Measurements from ENCODE around the gene ARID1B.

The ARID1B gene

DNA sequence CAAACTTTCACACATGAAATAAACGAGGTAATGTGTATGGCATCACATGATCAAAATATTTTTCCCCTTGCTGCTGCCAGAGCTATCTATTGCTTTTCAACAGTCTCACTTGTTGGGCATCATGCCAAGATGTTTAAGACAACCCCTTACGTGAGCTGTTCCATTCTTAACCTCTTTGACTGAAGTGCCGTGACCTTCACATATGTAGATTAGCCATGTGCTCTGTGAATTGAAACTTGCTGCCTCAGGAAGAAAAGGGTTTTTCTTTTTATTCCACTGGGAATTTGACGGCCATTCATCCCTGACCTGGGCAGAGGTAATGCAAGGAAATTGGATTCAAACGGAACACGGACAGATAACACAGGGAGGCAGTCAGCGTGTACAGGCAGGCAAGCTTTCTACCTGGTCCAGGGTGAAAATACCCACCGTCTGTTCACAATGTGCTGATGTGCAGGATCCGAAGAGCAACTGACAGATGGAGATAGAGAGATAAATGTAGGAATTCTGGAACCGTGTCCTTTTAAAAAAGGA is 14.2 kb downstream of the ARID1B start:
- no peak for DNase-seq (ENCODE audit: low read depth in 2 of 2)

GRCh38 chr6:156793200-156793599 is 16.0 kb downstream of the ARID1B start:
- no peak for DNase-seq (ENCODE audit: low read depth in 2 of 2)

GRCh38 chr6:156794546-156795354 is 17.6 kb downstream of the ARID1B start:
- DNase-seq (ENCODE audit: low read depth in 2 of 2): no peak

DNA sequence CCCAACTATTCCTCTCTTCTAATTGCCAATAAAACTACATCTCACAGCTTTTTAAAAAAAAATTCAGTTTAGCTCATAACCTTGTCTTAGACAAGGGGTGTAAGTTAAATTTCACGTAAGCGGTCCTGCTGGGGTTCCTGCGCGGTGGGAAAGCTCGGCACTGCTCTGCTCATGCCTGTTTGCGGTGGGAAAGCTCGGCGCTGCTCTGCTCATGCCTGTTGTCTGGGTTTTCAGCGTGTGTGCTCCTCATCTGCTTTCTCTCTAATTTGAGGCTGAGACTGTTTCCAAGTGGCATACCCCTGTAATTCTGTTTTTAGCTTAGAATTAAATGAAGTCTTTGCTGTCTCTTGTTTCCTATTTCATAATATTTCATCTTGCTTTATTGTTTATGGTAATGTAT is 18.6 kb downstream of the ARID1B start:
- DNase-seq (ENCODE audit: low read depth in 2 of 2): no peak

DNA sequence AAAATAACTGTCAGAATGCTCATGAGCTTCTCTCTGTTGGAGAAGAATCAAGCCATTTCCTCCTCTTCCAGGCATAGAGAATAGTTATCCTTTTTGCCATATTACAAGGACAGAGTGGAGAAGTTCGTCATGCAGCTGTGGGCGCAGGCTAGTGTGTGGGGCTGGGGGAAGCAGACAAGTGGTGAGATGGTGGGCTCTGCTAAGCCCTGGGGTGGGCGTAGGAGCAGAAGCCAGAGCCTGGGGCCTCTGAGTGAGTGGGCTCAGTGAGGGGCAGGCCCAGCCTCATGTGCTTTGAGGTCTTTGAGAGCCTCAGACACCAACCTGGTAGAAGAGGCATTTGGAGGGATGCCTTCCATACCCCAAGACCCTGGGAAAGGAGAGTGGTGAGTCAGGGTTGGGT is 19.4 kb downstream of the ARID1B start:
- DNase-seq (ENCODE audit: low read depth in 2 of 2): no peak

DNA sequence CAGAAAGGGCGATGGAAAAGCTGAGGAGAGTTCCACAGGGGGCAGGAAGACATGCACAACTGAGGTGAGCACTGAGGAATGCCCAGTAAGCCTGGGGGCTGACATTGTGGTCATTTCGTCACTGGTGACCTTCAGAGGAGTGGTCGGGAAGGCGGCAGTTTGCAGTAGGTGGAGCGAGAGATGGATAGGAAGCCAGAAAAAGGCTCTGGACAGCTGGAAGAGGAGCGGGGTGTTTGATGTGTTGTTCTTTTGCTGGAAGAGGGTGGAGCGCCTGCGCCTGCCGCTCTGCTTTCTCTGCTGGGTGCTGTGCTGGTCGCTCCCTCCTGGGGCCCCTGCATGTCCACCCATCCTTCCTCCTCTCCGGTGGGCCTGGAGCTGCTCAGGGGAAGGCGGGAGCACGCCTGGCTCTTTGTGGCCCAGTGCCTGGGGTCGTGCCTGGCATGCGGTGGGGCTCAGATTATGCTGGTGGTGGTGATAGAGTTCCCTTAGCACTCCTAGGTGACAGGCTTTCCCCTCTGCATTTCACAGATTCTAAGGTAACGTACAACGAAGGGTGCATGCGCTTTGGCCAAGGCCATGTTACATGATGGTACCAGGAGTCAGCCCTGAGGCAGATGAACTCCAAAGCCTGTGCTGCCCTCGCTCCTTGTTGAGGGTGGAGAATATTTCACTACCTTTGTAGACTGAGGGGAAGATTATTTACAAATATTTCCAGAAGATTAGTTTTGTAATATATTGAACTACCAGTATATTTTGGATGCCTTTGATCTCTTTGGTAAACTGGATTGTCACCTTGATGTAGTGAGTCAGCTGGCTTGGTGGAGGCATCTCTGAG is 20.9 kb downstream of the ARID1B start:
- no peak for DNase-seq (ENCODE audit: low read depth in 2 of 2)

DNA sequence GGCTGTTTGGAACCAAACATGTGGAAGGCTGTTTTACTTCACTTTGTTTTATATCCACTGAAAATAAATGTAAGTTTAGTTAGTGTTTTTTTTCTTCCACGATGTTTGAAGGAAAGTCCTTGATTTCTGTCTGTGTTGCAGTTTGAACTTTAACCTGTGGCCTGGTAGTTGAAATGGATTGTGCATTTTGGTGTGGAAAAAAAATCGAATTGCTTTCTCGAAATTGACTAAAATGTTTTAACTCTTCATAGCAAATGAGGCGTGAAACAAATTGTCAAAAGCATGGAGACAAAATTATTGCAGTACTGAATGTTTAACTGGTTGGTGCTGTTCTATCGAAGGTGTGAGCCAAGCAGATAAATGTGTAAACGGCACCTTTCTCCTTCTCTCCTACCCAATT is 24.5 kb downstream of the ARID1B start:
- no peak for DNase-seq (ENCODE audit: low read depth in 2 of 2)

- DNase-seq (ENCODE audit: low read depth in 2 of 2): no peak
Observed at GRCh38 chr6:156803353-156803752, 26.2 kb downstream of the ARID1B start.

GRCh38 chr6:156804402-156804801 is 27.2 kb downstream of the ARID1B start:
- DNase-seq (ENCODE audit: low read depth in 2 of 2): no peak

- no peak for DNase-seq (ENCODE audit: low read depth in 2 of 2)
Observed at GRCh38 chr6:156806155-156806554, 29.0 kb downstream of the ARID1B start.

DNA sequence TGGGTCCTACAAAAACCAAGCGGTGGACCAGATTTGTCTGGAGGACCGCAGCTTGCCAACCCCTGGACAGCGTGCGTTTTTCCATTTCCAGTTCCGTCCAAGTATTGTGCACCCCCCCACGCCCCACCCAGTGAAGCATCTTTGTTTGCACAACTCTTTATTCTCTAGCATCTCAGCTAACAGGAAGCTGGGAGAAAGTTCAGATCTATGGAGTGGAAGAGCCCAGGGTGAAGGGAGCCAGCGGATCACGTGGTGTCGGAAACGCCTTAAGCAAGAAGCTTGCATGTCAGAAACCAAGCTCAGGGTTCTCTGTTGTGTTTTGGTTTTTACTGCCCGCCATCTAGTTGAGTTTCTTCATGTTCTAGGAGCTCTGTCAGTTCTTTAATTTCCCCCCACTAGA is 29.9 kb downstream of the ARID1B start:
- DNase-seq (ENCODE audit: low read depth in 2 of 2): no peak

DNA sequence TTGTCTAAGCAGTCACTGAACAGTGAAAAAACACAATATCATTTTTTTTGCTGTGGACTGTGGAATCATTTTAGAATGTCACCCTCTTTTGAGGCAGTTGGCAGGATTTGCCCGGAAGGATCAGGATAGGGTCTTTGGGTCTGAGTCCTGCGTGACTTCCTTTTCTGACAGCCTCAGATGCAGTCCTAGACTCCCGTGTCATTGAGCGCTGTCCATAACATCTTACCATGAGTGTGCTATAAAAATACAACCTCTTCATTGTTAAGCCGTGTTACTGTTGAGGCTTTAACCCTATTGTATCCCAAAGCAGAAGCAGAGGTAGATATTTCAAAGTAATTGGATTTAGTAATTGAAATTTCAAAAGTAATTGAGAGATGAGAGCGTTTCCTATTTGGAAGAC is 30.6 kb downstream of the ARID1B start:
- no peak for DNase-seq (ENCODE audit: low read depth in 2 of 2)

DNA sequence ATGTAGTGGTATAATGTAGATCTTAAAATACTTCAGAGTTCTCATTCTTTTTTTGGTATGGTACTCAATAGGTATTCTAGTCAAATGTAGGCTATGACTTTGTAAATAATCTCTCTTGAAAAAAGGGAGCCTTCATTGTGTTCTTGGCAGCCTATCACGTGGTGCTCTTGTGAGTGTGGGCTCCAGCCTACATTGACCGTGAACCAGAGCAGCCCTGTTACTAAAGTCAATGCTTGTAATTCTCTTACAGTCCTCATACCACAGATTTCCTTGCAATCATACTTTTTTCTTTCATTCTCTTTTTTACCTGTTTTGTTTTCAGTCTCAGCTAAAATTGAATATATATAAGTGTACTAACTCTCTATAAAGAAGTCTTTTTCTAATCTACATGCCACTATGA is 31.1 kb downstream of the ARID1B start:
- DNase-seq (ENCODE audit: low read depth in 2 of 2): no peak

DNA sequence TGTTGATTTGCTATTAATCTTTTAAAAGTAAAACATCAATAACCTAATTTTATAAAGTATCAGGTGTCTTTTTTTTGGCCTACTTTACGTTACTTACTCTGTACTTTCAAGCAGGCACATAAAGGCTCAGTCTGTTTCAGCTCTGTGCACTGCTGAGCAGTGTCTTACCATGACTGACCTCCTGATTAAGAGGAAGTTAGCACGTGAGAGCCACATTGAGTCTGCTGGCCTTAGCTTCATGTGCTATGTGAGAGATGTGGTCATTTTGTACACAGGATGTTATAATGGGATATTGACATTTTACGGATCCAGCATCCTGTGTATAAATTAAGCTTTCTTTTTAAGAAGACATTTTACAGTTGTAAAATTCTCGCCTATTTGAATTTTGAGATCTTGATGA is 31.9 kb downstream of the ARID1B start:
- DNase-seq (ENCODE audit: low read depth in 2 of 2): no peak

DNA sequence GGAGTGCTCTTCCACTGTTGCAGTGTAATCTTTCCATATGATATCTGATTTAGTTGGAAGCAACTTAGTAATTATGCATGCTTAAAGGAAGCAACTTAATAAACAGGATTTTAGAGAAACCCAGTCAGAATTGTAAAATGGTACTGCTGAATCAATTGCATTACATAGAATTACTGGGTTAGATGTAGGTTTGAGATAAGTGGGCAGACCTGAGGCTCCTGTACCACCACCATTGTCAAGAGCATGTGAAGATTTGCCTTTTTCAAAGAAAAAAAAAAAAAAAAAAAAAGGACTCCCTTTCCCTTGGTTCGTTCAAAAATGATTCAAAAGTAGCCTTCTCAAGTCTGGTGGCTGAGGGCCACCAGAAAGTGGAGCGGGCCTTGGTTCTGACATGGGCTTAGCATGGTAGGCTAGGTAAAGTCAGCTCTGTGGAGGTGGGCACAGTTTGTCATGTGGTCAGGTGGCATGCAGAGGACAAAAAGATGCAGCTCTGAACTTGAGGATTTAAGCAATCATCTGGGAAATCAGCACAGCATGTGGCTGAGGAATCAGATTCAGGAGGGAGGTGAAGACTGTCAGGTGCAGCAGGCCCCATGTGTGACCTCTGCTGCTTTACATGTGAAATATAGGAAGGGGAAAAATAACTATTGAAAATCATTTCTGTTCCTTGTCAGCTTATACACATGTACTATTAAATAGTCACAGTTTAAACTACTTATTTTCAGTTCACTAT is 32.4 kb downstream of the ARID1B start:
- DNase-seq (ENCODE audit: low read depth in 2 of 2): no peak

- DNase-seq (ENCODE audit: low read depth in 2 of 2): no peak
Observed at GRCh38 chr6:156814036-156814581, 36.9 kb downstream of the ARID1B start.

- no peak for DNase-seq (ENCODE audit: low read depth in 2 of 2)
Observed at GRCh38 chr6:156816505-156816904, 39.3 kb downstream of the ARID1B start.

GRCh38 chr6:156820089-156820798 is 43.1 kb downstream of the ARID1B start:
- DNase-seq (ENCODE audit: low read depth in 2 of 2): no peak

DNA sequence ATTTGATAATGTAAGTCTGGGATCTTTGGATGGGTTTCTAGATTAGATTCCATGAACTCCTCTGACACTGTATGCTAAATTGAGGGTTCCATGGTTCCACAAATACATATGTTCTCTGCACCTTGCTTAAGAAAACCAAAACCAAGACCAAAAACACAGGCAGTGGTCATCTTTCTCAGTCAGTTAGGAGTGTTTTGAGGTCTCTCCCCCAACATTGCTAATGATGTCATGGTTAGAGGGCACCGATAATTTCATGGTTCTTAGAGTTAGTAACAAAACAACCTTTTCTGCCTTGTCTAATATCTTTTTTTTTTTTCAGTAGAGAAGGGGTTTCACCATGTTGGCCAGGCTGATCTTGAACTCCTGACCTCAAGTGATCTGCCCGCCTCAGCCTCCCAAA is 44.5 kb downstream of the ARID1B start:
- no peak for DNase-seq (ENCODE audit: low read depth in 2 of 2)

DNA sequence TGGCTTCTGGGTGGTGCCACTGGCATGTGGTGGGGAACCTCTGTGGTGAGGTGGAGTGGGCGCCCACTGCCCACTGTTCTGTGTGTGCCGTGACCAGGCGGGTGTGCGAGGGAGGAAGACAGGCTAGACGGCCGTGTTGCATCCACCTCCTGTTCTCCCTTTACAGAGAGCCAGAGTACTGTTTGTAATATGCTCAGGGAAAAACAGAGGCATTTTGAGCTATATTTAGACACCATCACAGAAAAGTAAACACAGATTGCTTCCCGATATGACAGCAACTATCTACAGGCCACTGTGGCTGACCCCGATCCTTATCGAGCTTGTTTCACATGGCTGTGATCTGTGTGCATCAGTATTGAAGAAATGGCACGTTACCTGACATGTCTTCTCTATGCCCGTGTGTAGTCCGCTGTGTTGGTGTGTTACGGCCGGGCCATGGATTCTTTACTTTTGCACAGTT is 45.6 kb downstream of the ARID1B start:
- DNase-seq (ENCODE audit: low read depth in 2 of 2): no peak

GRCh38 chr6:156824142-156824541 is 47.0 kb downstream of the ARID1B start:
- DNase-seq (ENCODE audit: low read depth in 2 of 2): no peak

Data from activated CD8-positive, alpha-beta memory T cell treated with anti-CD3 and anti-CD28 coated beads for 4 hours (primary cell).